Measurements from ENCODE around the gene TLE2. TPM values are rescaled to one million over a fixed set of nuclear protein-coding genes. Genes with fewer than 3 reads are reported as not detected.
A peak's percentile ranks its signal among the peaks of the same experiment; 100 is the strongest.

TLE2 gene
- total and polyA plus RNA-seq, 9 of the 15 experiments (the other 6 are each of a cell fraction or from before 2014, with no cell fraction given): 0.35 to 13.1 (median 6.2) TPM

DNA sequence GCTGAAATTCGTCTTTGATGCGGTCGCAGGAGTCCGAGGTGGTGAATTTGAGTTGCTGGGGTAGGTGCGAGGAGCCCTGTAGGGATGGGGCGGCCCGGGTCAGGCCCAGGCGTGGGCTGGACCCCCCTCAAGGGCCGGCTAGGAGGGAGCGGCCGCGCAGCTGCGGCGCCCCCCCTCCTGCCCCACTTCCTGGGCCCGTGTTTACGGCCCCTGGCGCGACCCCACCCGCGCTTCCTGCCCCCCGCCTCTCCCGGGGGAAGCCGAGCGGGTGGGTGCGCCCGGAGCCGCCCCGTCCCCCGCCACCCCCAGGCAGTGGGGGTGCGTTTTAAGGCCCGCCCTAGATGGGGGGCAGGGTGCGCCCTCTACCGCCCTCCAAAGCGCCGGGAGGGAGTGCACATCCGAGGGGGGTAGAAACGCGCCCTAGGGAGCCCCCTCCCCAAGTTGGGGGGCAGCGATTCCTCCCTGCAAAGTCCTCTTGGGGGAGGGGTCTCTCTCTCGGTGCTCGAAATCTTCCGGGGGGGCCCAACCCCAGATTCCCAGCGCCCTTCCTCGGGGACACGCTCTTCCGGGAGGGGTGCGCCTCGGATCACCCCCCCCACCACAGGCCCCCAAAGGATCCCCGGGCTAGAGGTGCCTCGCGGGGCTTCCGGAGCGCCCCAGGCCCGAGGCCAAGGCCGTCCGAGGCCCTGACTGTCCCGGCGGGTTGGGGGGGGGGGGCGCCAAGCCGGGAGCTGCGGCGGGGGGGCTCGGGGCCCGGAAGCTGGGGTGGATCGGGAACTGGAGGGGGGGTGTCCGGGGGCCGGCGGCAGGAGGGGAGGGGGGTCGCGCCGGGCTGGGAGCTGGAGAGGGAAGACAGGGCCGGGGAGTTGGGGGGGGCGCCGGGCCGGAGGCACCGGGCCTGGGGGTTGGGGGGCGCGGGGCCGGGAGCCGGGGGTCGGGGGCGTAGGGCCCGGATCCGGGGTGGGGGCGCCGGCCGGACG, 32.4 kb upstream of the TLE2 start (continued):
- no peak for TF ChIP-seq ZNF140 (CRISPR knock-in tag; IDR thresholded peaks at IDR 0.05)
- TF ChIP-seq RFX7 (CRISPR knock-in tag; IDR thresholded peaks at IDR 0.05): no peak
- TF ChIP-seq SOX6 (IDR thresholded peaks at IDR 0.05): no peak
- no peak for TF ChIP-seq FOXA3 (CRISPR knock-in tag; conservative IDR thresholded peaks at IDR 0.05 in 1 of 2, IDR thresholded peaks at IDR 0.05 in 1 of 2)
- TF ChIP-seq CCNT2 (IDR thresholded peaks at IDR 0.05; ENCODE audit: borderline replicate concordance, extremely low read depth, insufficient read length, low read depth, low read length): peak; percentile 46
- TF ChIP-seq HMG20B (CRISPR knock-in tag; IDR thresholded peaks at IDR 0.05): no peak
- TF ChIP-seq PYGO2 (tag; IDR thresholded peaks at IDR 0.05): no peak
- no peak for TF ChIP-seq FOXP1 (CRISPR knock-in tag; IDR thresholded peaks at IDR 0.05)
- TF ChIP-seq ZNF696 (CRISPR knock-in tag; conservative IDR thresholded peaks at IDR 0.05): no peak
- TF ChIP-seq RBM14 (IDR thresholded peaks at IDR 0.05; ENCODE audit: borderline replicate concordance, insufficient read depth, low read depth, low read length): no peak
- TF ChIP-seq ZNF41 (CRISPR knock-in tag; conservative IDR thresholded peaks at IDR 0.05): no peak
- TF ChIP-seq MXI1 (IDR thresholded peaks at IDR 0.05; ENCODE audit: low read depth, low read length): no peak
- TF ChIP-seq, protein P1, sequence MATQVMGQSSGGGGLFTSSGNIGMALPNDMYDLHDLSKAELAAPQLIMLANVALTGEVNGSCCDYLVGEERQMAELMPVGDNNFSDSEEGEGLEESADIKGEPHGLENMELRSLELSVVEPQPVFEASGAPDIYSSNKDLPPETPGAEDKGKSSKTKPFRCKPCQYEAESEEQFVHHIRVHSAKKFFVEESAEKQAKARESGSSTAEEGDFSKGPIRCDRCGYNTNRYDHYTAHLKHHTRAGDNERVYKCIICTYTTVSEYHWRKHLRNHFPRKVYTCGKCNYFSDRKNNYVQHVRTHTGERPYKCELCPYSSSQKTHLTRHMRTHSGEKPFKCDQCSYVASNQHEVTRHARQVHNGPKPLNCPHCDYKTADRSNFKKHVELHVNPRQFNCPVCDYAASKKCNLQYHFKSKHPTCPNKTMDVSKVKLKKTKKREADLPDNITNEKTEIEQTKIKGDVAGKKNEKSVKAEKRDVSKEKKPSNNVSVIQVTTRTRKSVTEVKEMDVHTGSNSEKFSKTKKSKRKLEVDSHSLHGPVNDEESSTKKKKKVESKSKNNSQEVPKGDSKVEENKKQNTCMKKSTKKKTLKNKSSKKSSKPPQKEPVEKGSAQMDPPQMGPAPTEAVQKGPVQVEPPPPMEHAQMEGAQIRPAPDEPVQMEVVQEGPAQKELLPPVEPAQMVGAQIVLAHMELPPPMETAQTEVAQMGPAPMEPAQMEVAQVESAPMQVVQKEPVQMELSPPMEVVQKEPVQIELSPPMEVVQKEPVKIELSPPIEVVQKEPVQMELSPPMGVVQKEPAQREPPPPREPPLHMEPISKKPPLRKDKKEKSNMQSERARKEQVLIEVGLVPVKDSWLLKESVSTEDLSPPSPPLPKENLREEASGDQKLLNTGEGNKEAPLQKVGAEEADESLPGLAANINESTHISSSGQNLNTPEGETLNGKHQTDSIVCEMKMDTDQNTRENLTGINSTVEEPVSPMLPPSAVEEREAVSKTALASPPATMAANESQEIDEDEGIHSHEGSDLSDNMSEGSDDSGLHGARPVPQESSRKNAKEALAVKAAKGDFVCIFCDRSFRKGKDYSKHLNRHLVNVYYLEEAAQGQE (IDR thresholded peaks at IDR 0.05; ENCODE audit: borderline replicate concordance): peak; percentile 30; the same call in 1 of the 2 replicates
- TF ChIP-seq, protein P1 (CRISPR knock-in tag; IDR thresholded peaks at IDR 0.05; ENCODE audit: low read depth): peak; percentile 38; the same call in 1 of the 2 replicates
- TF ChIP-seq, protein P2, sequence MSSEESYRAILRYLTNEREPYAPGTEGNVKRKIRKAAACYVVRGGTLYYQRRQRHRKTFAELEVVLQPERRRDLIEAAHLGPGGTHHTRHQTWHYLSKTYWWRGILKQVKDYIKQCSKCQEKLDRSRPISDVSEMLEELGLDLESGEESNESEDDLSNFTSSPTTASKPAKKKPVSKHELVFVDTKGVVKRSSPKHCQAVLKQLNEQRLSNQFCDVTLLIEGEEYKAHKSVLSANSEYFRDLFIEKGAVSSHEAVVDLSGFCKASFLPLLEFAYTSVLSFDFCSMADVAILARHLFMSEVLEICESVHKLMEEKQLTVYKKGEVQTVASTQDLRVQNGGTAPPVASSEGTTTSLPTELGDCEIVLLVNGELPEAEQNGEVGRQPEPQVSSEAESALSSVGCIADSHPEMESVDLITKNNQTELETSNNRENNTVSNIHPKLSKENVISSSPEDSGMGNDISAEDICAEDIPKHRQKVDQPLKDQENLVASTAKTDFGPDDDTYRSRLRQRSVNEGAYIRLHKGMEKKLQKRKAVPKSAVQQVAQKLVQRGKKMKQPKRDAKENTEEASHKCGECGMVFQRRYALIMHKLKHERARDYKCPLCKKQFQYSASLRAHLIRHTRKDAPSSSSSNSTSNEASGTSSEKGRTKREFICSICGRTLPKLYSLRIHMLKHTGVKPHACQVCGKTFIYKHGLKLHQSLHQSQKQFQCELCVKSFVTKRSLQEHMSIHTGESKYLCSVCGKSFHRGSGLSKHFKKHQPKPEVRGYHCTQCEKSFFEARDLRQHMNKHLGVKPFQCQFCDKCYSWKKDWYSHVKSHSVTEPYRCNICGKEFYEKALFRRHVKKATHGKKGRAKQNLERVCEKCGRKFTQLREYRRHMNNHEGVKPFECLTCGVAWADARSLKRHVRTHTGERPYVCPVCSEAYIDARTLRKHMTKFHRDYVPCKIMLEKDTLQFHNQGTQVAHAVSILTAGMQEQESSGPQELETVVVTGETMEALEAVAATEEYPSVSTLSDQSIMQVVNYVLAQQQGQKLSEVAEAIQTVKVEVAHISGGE (CRISPR knock-in tag; IDR thresholded peaks at IDR 0.05): no peak
